ENCODE results near the gene RFX3.

The RFX3 gene

DNA sequence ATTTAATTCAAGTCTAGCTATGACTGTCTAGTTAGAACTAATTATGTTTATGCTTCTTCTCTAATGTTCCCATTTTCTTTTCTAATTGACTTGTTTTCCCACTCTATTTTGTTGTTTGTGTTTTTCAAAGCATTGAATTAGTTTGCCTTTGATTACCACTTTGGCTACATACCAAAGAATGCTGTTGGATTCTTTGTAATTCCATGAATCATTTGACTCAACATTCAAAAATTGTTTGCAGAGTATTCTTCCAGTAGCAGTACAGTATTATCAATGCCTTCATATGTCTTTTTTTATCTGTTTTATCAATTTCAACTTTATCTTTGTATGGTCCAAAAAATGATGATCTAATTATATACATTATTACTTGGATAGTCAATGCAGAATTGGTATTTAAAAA is 288.7 kb downstream of the RFX3 start:
- Histone ChIP-seq H3K27ac (replicated peaks) (no peak overlapping the region), H3K4me3 (replicated peaks; ENCODE audit: insufficient read depth, low read length) (no peak overlapping the region), H3K27me3 (ENCODE audit: insufficient read depth, poor library complexity, severe bottlenecking) (no peaks in the 10 kb centered on the region)
- TF ChIP-seq, protein P1, sequence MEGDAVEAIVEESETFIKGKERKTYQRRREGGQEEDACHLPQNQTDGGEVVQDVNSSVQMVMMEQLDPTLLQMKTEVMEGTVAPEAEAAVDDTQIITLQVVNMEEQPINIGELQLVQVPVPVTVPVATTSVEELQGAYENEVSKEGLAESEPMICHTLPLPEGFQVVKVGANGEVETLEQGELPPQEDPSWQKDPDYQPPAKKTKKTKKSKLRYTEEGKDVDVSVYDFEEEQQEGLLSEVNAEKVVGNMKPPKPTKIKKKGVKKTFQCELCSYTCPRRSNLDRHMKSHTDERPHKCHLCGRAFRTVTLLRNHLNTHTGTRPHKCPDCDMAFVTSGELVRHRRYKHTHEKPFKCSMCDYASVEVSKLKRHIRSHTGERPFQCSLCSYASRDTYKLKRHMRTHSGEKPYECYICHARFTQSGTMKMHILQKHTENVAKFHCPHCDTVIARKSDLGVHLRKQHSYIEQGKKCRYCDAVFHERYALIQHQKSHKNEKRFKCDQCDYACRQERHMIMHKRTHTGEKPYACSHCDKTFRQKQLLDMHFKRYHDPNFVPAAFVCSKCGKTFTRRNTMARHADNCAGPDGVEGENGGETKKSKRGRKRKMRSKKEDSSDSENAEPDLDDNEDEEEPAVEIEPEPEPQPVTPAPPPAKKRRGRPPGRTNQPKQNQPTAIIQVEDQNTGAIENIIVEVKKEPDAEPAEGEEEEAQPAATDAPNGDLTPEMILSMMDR (IDR thresholded peaks at IDR 0.05; ENCODE audit: insufficient read depth, low read length) = no peak
- TF ChIP-seq, protein P2, sequence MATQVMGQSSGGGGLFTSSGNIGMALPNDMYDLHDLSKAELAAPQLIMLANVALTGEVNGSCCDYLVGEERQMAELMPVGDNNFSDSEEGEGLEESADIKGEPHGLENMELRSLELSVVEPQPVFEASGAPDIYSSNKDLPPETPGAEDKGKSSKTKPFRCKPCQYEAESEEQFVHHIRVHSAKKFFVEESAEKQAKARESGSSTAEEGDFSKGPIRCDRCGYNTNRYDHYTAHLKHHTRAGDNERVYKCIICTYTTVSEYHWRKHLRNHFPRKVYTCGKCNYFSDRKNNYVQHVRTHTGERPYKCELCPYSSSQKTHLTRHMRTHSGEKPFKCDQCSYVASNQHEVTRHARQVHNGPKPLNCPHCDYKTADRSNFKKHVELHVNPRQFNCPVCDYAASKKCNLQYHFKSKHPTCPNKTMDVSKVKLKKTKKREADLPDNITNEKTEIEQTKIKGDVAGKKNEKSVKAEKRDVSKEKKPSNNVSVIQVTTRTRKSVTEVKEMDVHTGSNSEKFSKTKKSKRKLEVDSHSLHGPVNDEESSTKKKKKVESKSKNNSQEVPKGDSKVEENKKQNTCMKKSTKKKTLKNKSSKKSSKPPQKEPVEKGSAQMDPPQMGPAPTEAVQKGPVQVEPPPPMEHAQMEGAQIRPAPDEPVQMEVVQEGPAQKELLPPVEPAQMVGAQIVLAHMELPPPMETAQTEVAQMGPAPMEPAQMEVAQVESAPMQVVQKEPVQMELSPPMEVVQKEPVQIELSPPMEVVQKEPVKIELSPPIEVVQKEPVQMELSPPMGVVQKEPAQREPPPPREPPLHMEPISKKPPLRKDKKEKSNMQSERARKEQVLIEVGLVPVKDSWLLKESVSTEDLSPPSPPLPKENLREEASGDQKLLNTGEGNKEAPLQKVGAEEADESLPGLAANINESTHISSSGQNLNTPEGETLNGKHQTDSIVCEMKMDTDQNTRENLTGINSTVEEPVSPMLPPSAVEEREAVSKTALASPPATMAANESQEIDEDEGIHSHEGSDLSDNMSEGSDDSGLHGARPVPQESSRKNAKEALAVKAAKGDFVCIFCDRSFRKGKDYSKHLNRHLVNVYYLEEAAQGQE (IDR thresholded peaks at IDR 0.05; ENCODE audit: insufficient replicate concordance, low read depth) = no peak
- TF ChIP-seq GABPA (IDR thresholded peaks at IDR 0.05; ENCODE audit: low read depth) = no peak
- no peak for TF ChIP-seq POLR2AphosphoS5 (IDR thresholded peaks at IDR 0.05; ENCODE audit: low read depth)
- no peak for TF ChIP-seq SPI1 (IDR thresholded peaks at IDR 0.05; ENCODE audit: borderline replicate concordance, low read depth)
- no peak for DNase-seq (ENCODE audit: low read depth in 1 of 2, low spot score in 1 of 2)

DNA sequence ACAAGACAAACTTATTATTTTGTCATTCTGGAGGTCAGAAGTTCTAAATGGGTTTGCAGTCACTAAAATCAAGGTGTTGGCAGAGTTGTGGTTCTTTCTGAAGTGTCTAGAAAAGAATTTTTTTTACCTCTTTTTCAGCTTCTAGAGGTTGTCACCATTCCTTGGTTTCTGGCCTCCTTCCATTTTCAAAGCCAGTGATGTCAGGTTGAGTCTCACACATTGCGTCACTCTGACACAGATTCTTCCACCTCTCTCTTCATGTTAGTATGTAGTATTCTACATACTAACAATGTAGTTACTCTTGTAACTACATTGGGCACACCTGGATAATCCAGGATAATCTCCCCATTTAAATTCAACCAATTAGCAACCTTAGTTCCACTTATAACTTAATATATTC is 290.3 kb downstream of the RFX3 start:
- H3K4me3 ChIP-seq (replicated peaks; ENCODE audit: insufficient read depth, low read length) = no peak overlapping the region
- no peak for DNase-seq (ENCODE audit: low read depth in 1 of 2, low spot score in 1 of 2)
- no peak overlapping the region for H3K27ac ChIP-seq (replicated peaks)
- TF ChIP-seq GABPA (IDR thresholded peaks at IDR 0.05; ENCODE audit: low read depth) (no peak), POLR2AphosphoS5 (IDR thresholded peaks at IDR 0.05; ENCODE audit: low read depth) (no peak), SPI1 (IDR thresholded peaks at IDR 0.05; ENCODE audit: borderline replicate concordance, low read depth) (no peak)
- TF ChIP-seq, protein P1 (IDR thresholded peaks at IDR 0.05; ENCODE audit: insufficient read depth, low read length) = no peak
- TF ChIP-seq, protein P2 (IDR thresholded peaks at IDR 0.05; ENCODE audit: insufficient replicate concordance, low read depth) = no peak
- no peaks in the 10 kb centered on the region for H3K27me3 ChIP-seq (ENCODE audit: insufficient read depth, poor library complexity, severe bottlenecking)

DNA sequence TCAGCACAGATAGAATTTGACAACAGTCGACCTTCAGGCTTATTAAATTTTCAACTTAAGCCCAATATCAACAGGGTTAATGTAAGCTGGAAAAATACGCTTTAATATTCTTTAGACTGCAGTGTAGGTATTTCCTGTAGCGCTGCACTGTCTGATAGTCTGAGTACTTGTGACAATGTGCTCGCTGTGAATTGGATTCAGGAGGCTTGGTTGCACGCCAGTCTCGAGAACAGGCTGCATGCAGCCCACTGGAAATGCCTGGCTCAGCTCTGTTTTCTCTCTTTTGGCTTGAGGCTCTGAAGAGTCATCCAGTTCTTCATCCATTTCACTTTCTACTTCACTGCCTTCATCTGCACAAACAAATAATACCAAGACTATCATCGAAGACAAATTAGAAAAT is 300.9 kb downstream of the RFX3 start:
- H3K4me3 ChIP-seq (replicated peaks; ENCODE audit: insufficient read depth, low read length) = no peak overlapping the region
- TF ChIP-seq GABPA (IDR thresholded peaks at IDR 0.05; ENCODE audit: low read depth) = no peak
- no peak for TF ChIP-seq POLR2AphosphoS5 (IDR thresholded peaks at IDR 0.05; ENCODE audit: low read depth)
- no peak for TF ChIP-seq SPI1 (IDR thresholded peaks at IDR 0.05; ENCODE audit: borderline replicate concordance, low read depth)
- TF ChIP-seq, protein P2 (IDR thresholded peaks at IDR 0.05; ENCODE audit: insufficient replicate concordance, low read depth) = no peak
- TF ChIP-seq, protein P1 (IDR thresholded peaks at IDR 0.05; ENCODE audit: insufficient read depth, low read length) = no peak
- H3K27ac ChIP-seq (replicated peaks) = no peak overlapping the region
- DNase-seq (ENCODE audit: low read depth in 1 of 2, low spot score in 1 of 2) = no peak
- no peaks in the 10 kb centered on the region for H3K27me3 ChIP-seq (ENCODE audit: insufficient read depth, poor library complexity, severe bottlenecking)

All from HL-60 (cell line).